HUES48 (cell line): Measurements from ENCODE around the gene NHSL2.

ENCODE experiments used
- H3K27ac ChIP-seq: one replicate; pipeline ENCODE4 v1.7.0; 2013; ENCODE audit warnings: low read depth, low read length, inconsistent platforms
- H3K27me3 ChIP-seq: 2 replicates; pipeline ENCODE4 v1.6.1; 2013; ENCODE audit warnings: mild to moderate bottlenecking, low read length; ENCODE audit not compliant: control insufficient read depth, insufficient read depth
- H3K36me3 ChIP-seq: 2 replicates; pipeline ENCODE4 v1.6.1; 2013; ENCODE audit warnings: low read length; ENCODE audit not compliant: control insufficient read depth, insufficient read depth
- H3K4me1 ChIP-seq: 2 replicates; pipeline ENCODE4 v1.6.1; 2013; ENCODE audit warnings: mild to moderate bottlenecking, low read length; ENCODE audit not compliant: control insufficient read depth, insufficient read depth
- H3K4me3 ChIP-seq: 2 replicates; pipeline ENCODE4 v1.5.1; 2013; ENCODE audit warnings: mild to moderate bottlenecking, low read depth, low read length
- H3K9ac ChIP-seq: 2 replicates; pipeline ENCODE4 v1.6.1; 2013; ENCODE audit warnings: mild to moderate bottlenecking, low read depth, low read length, moderate library complexity
- H3K9me3 ChIP-seq: 2 replicates; pipeline ENCODE4 v1.6.1; 2013; ENCODE audit warnings: low read length; ENCODE audit not compliant: control insufficient read depth, insufficient read depth

Gene NHSL2

DNA sequence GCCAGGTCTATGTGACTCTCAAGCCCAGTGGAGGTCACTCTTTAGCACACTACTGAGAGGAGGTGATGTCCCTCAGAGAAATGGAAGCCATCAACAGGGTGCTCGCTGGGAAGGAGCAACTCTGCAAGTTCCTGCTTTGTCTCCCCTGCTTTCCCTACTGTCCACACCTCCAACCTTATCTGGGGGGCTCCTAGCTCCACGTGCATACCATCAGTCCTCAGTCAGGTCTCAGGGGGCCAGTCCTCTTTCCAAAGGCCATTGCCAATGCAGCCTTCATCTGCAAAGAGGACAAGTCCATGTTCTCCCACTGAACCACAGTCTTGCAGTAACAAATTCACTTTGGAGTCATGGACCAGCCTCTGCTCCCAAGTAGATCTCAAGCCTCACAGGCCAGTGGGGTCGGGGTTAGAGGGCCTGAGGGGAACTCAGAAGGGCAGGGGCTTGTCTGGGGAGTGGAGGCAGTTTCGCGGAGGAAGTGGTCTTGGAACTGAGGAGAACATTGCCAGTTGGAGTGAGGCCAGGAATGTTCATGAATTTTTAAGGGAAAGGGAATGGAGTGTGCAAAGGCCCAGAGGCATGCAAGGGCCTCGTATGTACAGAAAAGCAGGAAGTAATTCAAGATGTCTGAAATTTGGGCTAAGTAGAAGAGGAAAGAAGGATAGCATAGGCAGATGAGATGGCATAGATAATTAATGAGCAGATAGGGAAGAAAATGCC lies 212.1 kb downstream of the NHSL2 start:
- Histone ChIP-seq H3K27ac (peak overlapping the region; percentile 74), H3K9ac (no peak overlapping the region), H3K27me3 (peaks cover 10% of the 10 kb centered on the region), H3K36me3 (no peaks in the 10 kb centered on the region), H3K4me1 (peaks cover 23% of the 10 kb centered on the region), H3K4me3 (no peak overlapping the region), H3K9me3 (peaks cover 12% of the 10 kb centered on the region)

DNA sequence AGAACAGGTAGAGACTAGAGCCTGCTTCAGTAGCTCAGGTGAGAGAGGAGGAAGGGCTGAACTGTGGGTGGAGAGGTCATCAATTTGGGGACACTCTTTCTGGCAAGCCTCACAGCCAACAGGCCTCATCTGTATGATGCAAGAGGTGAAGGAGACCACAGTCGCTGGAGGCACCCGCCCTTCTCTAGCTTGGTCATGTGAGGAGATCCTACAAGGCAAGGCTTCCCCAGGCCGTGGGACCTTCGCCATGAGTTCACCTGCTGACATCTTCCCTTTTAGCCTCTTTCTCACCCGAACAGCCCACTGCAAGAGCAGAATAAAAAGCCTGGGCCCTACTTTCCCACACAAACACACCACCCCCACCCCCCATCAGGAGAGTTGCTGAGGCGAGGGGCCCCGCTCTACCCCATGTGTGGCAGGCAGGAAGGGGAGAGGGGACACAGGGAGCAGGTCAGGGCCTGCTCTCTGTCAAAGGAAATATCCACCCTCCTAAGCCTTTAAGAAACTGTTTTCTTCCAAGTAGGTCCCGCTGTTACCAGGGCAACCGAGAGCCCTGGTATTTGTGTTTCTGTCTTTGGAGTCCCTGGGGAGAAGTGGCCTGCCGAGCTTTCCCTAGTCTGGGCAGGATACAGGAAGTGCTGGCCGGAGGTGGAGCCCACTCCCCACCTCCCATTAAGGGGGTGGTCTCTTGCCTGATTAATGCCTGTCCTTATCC lies 213.0 kb downstream of the NHSL2 start:
- H3K27me3 ChIP-seq: peaks cover 18% of the 10 kb centered on the region
- no peak overlapping the region for H3K9ac ChIP-seq
- H3K36me3 ChIP-seq: no peaks in the 10 kb centered on the region
- H3K4me3 ChIP-seq: peak overlapping the region; percentile 30; the same call in 1 of the 2 replicates
- H3K4me1 ChIP-seq: peaks cover 23% of the 10 kb centered on the region
- peak overlapping the region; percentile 74 for H3K27ac ChIP-seq
- H3K9me3 ChIP-seq: peaks cover 10% of the 10 kb centered on the region; the same call in 1 of the 2 replicates

DNA sequence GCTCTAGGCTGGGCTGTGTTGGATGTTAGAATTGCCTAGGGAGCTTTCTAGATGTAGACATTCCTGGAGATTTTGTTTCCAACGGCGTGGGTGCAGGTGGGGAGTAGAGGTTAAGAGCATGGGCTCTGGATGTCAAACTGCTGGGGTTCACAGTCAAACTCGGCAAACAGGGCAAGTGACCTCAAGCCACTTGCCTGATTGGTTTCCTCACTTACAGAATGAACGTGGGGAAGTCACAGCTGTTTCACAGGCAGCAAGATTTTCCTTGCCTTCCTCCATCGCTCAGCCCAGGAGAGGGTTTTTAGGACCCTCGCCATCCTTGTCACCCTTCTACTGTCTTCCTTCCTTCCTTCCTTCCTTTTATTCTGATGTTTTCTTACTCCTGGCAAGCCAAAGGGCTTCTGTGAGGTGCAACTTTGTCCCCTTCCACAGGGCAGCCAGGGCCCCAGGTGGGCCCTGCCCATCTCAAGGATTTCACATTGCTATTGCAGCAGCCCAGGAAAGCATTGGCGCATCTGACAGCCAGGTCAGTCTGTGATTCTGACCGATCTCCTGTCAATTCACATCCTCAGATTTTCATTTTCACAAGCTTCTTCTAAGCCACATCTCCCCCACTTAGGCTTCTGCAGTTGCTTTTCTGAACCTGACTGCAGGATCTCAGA lies 214.0 kb downstream of the NHSL2 start:
- no peak overlapping the region for H3K9ac ChIP-seq
- no peak overlapping the region for H3K4me3 ChIP-seq
- no peaks in the 10 kb centered on the region for H3K36me3 ChIP-seq
- peaks cover 15% of the 10 kb centered on the region for H3K9me3 ChIP-seq
- H3K27ac ChIP-seq: peak overlapping the region; percentile 74
- peaks cover 23% of the 10 kb centered on the region for H3K4me1 ChIP-seq
- H3K27me3 ChIP-seq: peaks cover 29% of the 10 kb centered on the region

DNA sequence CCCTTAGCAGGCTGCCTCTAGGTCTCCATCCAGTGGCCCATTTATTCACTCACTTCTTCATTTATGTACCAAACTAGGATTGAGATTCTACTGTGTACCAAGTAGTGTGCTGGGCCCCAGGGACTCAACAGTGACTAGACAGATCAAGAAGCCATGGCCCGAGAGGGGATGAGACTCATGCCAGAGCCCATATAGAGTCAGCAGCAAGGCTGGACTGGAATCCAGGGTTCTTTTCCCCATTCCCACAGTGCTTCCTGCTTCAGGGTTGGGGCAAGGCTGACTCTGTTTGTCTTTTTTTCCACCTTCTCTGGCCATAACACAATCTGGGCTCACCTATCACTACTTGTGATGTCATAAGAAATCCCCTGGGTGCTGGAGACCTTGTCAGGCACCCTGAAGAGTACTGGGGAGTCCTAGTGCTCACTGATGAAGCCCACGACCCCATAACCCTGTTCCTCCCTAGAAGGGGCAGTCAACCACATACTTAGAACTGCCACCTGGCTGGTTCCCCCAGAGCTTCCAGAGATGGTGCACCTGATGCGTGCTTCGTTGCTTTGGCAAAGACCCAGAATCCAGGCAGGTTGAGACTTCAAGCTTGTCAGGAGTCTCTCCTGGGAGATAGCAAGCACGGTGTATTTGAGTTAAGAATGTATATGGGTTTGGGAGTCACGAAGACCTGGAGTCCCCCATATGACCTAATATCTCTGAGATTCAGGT lies 214.8 kb downstream of the NHSL2 start:
- no peak overlapping the region for H3K9ac ChIP-seq
- peaks cover 37% of the 10 kb centered on the region for H3K27me3 ChIP-seq
- H3K4me1 ChIP-seq: peaks cover 26% of the 10 kb centered on the region
- no peak overlapping the region for H3K27ac ChIP-seq
- no peaks in the 10 kb centered on the region for H3K36me3 ChIP-seq
- no peak overlapping the region for H3K4me3 ChIP-seq
- peaks cover 23% of the 10 kb centered on the region for H3K9me3 ChIP-seq

DNA sequence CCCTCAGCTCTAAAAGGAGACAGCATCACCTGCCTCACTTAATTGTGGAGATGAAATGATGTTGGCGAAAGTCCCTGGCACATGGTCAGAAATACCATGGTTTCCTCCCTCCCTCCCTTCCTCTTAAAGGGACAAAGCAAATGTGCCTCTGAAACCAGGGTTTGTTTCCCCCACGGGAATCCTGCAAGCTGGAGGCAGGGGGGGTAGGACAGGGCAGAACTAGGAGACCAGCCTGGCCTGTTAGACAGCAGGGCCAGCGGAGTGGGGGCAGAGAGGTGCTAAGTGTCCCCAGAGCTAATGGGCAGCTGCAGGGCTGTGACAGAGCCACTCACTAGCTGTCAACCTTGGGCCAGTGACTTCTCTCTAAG lies 215.4 kb downstream of the NHSL2 start:
- Histone ChIP-seq H3K27ac (no peak overlapping the region), H3K4me3 (no peak overlapping the region), H3K9me3 (peaks cover 26% of the 10 kb centered on the region), H3K9ac (no peak overlapping the region), H3K4me1 (peaks cover 28% of the 10 kb centered on the region), H3K27me3 (peaks cover 42% of the 10 kb centered on the region), H3K36me3 (no peaks in the 10 kb centered on the region)

DNA sequence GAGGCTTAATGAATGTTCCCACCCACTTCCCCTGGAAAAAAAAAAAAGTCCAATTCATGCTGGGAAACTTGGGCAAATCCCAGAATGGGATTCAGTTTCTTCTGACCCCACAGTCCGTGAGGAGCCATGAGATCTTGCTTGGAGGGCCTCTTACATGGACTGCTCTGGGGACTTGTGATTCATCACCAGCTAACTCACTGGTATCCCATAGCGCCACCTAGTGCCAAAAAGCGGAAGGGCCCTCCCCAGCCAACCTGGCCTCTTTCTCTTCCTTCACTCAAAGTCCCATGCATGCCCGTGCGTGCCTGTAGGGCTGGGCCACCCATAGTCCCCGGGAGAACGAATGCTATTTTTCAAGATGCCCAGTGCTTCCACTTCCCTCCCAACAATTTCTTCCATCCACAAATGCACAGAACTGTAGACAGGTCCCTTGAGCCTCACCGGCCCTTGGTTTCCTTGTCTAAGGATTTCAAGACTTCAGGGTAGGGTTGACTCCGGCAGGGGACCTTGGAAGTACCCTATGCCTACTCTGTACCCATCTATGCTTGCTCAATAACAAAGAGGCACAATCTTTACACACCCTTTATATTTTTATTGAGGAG lies 216.0 kb downstream of the NHSL2 start:
- Histone ChIP-seq H3K27me3 (peaks cover 47% of the 10 kb centered on the region), H3K9ac (no peak overlapping the region)

DNA sequence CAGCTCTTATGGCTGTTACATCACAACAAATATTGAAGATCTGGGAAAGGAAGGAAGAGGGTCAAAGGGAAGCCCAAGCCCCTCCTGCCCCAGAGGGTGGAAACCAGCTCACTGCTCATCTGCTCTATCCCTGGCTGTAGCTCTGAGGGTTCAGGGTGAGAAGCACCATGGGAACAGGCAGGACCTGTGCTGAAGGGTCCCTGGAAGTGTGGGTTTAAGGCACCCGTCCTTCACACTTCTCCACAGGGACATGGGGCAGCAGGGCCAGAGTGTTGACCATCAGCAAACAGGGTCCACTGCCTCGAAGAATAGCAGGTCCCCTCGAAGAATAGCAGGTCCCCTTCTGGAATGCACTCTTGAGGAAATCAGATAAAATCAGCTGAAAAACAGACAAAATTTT lies 216.7 kb downstream of the NHSL2 start:
- Histone ChIP-seq H3K4me3 (no peak overlapping the region), H3K9me3 (peaks cover 28% of the 10 kb centered on the region), H3K27me3 (peaks cover 52% of the 10 kb centered on the region)

More for the DNA sequence above, 216.0 kb downstream of the NHSL2 start:
- peaks cover 28% of the 10 kb centered on the region for H3K4me1 ChIP-seq
- H3K4me3 ChIP-seq: no peak overlapping the region
- no peaks in the 10 kb centered on the region for H3K36me3 ChIP-seq
- peaks cover 26% of the 10 kb centered on the region for H3K9me3 ChIP-seq
- H3K27ac ChIP-seq: no peak overlapping the region

DNA sequence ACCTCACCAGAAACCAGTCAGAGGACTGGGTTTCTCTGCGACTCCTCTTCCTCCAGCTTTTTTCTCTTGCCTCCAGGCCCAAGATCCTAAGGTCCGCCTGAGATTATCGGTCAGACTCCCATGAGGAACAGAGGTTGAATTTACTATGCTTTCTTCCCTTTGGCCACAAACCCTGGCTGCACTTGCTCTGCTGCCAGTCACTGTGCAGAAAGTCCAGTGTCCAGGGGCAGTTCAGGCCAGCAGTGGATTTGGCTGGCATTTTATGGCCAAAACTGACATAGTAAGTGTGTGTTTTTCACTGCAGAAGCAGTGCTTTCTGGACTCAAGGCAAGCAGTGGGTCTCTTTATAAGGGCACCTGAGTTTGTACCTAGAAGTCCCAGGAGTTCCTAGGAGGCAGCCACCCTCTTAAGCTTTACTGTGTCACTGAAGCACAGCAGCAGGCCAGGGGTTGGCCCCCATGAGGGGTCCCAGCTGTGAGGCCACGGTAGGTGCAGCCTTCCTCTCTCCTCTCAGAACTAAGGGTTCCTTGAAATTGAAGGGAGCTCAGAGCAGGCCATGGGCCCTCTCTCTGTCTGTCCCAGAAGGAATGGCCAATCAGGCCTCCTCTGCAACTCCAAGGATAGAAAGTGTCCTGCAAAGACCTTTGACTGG lies 217.7 kb downstream of the NHSL2 start:
- Histone ChIP-seq H3K27me3 (peaks cover 62% of the 10 kb centered on the region), H3K4me1 (peaks cover 28% of the 10 kb centered on the region), H3K9me3 (peaks cover 30% of the 10 kb centered on the region)

More for the DNA sequence above, 216.7 kb downstream of the NHSL2 start:
- Histone ChIP-seq H3K4me1 (peaks cover 31% of the 10 kb centered on the region), H3K36me3 (no peaks in the 10 kb centered on the region), H3K27ac (no peak overlapping the region), H3K9ac (no peak overlapping the region)

DNA sequence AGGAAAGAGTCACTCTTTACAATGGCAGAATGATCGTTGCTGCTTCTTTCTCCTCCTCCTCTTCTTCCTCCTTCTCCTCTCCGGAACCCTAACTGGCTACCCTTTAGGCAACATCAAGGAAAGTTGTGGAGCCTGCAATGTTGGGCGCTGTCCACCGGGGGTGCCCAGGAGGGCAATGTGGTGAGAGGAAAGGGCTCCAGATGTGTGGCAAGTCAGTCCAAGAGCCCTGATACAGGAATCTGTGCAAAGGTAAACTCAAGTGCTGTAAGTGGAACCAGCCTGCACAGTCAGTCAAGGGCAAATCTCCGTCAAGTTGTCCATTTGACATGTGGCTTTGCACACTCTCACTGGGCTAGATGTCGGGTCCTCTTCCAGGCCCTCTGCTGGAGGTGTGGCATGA lies 218.2 kb downstream of the NHSL2 start:
- Histone ChIP-seq H3K9me3 (peaks cover 30% of the 10 kb centered on the region), H3K9ac (no peak overlapping the region), H3K36me3 (no peaks in the 10 kb centered on the region), H3K4me3 (no peak overlapping the region), H3K27me3 (peaks cover 67% of the 10 kb centered on the region), H3K27ac (no peak overlapping the region), H3K4me1 (peaks cover 22% of the 10 kb centered on the region)

More for the DNA sequence above, 217.7 kb downstream of the NHSL2 start:
- H3K9ac ChIP-seq: no peak overlapping the region
- no peaks in the 10 kb centered on the region for H3K36me3 ChIP-seq
- no peak overlapping the region for H3K4me3 ChIP-seq
- no peak overlapping the region for H3K27ac ChIP-seq

DNA sequence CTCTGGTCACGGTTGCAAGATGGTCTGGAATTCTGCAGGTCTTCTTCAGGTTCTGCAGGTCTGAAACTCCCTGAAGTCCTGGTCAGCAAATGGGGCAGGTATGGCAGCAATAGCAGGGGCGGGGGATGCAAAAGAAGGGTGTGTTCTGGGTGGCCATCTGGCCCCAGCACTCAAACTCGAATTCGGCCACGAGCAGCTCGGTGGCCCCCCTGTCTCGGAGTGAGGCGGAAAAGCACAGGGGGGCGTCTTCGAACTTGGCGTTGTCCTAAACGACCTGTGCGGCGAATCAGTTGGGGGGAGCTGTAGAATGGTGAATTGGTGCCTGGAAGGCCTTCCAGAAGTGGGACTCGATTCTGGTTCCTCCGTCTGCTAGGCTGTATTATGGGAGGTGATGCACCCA lies 219.0 kb downstream of the NHSL2 start:
- no peaks in the 10 kb centered on the region for H3K36me3 ChIP-seq
- no peak overlapping the region for H3K27ac ChIP-seq
- peaks cover 71% of the 10 kb centered on the region for H3K27me3 ChIP-seq
- peaks cover 37% of the 10 kb centered on the region for H3K9me3 ChIP-seq
- no peak overlapping the region for H3K4me3 ChIP-seq
- H3K9ac ChIP-seq: no peak overlapping the region
- H3K4me1 ChIP-seq: peaks cover 17% of the 10 kb centered on the region
